GM23338 (cell line): ENCODE results near the gene IFT52.

Experiments used
- CTCF ChIP-seq, 2 experiments: fragments of 200-600 bp in 1 of 2; sonication (generic) in 1 of 2; conservative IDR thresholded peaks; 2 replicates each; pipeline versions ENCODE4 v1.5.1 to v1.6.1; 2016 to 2017; ENCODE audit warnings: antibody characterized with exemption in 2 of 2, low read depth in 2 of 2, mild to moderate bottlenecking in 2 of 2, moderate library complexity in 1 of 2
- ETS1 ChIP-seq: IDR thresholded peaks from 2 replicates; pipeline ENCODE4 v1.6.1; 2016; ENCODE audit warnings: antibody characterized with exemption
- EZH2 ChIP-seq: fragments of 200-600 bp; sonication (generic); IDR thresholded peaks from one replicate; pipeline ENCODE4 v1.8.0; 2017; ENCODE audit warnings: antibody characterized with exemption, mild to moderate bottlenecking, low read depth; ENCODE audit not compliant: unreplicated experiment
- EZH2phosphoT487 ChIP-seq: fragments of 200-600 bp; sonication (generic); IDR thresholded peaks from one replicate; pipeline ENCODE4 v1.8.1; 2018; ENCODE audit warnings: antibody characterized with exemption; ENCODE audit not compliant: unreplicated experiment
- POLR2AphosphoS5 ChIP-seq: IDR thresholded peaks from 2 replicates; pipeline ENCODE4 v1.6.1; 2016; ENCODE audit warnings: antibody characterized with exemption, low read depth
- REST ChIP-seq: IDR thresholded peaks from one replicate; pipeline ENCODE4 v1.6.1; 2018; ENCODE audit warnings: antibody characterized with exemption; ENCODE audit not compliant: unreplicated experiment
- ZNF114 ChIP-seq: fragments of 250-450 bp; sonication (Bioruptor Pico); IDR thresholded peaks from 2 replicates; pipeline ENCODE4 v1.5.0; 2020; ENCODE audit warnings: mild to moderate bottlenecking, moderate library complexity

- TF ChIP-seq CTCF (conservative IDR thresholded peaks at IDR 0.05; ENCODE audit: low read depth in 2 of 2) (no peak), REST (no peak), POLR2AphosphoS5 (no peak), ZNF114 (CRISPR knock-in tag) (no peak), EZH2phosphoT487 (no peak), ETS1 (no peak), EZH2 (no peak)
These were observed 46.2 kb upstream of the IFT52 start for GRCh38 chr20:43544501-43544900.
